Measurements from ENCODE around the gene SUPT20HL2.

GRCh38 chrX:24293412-24293811, 20.5 kb downstream of the SUPT20HL2 start:
- TF ChIP-seq POLR2A (IDR thresholded peaks at IDR 0.05; ENCODE audit: low read depth, low read length) (no peak), POLR2AphosphoS5 (IDR thresholded peaks at IDR 0.05; ENCODE audit: low read depth, low read length) (no peak), TAF1 (IDR thresholded peaks at IDR 0.05; ENCODE audit: low read depth, low read length) (no peak), POU2F2 (IDR thresholded peaks at IDR 0.05; ENCODE audit: low read depth, low read length) (no peak), PAX5 (IDR thresholded peaks at IDR 0.05; ENCODE audit: insufficient read depth, low read length, severe bottlenecking) (no peak), SPI1 (IDR thresholded peaks at IDR 0.05; ENCODE audit: low read depth, low read length) (no peak)

All from GM12891 (cell line).